WTC11 (cell line): ENCODE measurements around the gene CEP63. TPM values are rescaled to one million over a fixed set of nuclear protein-coding genes. Genes with fewer than 3 reads are reported as not detected.

ENCODE experiments used
- ATAC-seq: fragments of 200-7000 bp; cut with Tn5 transposase; 2 replicates; pipeline ENCODE4 v1.10.0; 2021; ENCODE audit warnings: mild to moderate bottlenecking, moderate library complexity
- CTCF ChIA-PET: fragments of 300-600 bp; sonication (Branson Sonifier 250); formaldehyde crosslinking; loops from one replicate; lab custom pipeline; 2021; ENCODE audit warnings: antibody characterized with exemption; lab: Charles Lee
- POLR2A ChIA-PET: fragments of 350-600 bp; sonication (Branson Sonifier 250); formaldehyde crosslinking; loops from one replicate; lab custom pipeline; 2021; ENCODE audit warnings: antibody characterized with exemption; lab: Charles Lee
- DNase-seq: peaks from one replicate; pipeline ENCODE4 v3.0.0; 2021; ENCODE audit warnings: low spot score
- H3K27ac Mint-ChIP-seq: 2 replicates; pipeline ENCODE4 v1.8.0; 2021; ENCODE audit warnings: mixed read lengths
- H3K27me3 Mint-ChIP-seq: 2 replicates; pipeline ENCODE4 v1.8.0; 2021; ENCODE audit warnings: low read depth, mild to moderate bottlenecking, moderate library complexity, mixed read lengths
- H3K36me3 Mint-ChIP-seq: 2 replicates; pipeline ENCODE4 v1.8.0; 2021; ENCODE audit warnings: mixed read lengths
- H3K4me1 Mint-ChIP-seq: 2 replicates; pipeline ENCODE4 v1.8.0; 2022; ENCODE audit warnings: mixed read lengths
- H3K4me3 Mint-ChIP-seq: 2 replicates; pipeline ENCODE4 v1.8.0; 2021; ENCODE audit warnings: mild to moderate bottlenecking, moderate library complexity, mixed read lengths
- H3K9me3 Mint-ChIP-seq: 2 replicates; pipeline ENCODE4 v1.8.0; 2021; ENCODE audit warnings: mixed read lengths
- EMX1 ChIP-seq: fragments of 250-450 bp; sonication (Bioruptor Pico); IDR thresholded peaks from 2 replicates; pipeline ENCODE4 v1.8.0; 2021; ENCODE audit warnings: mild to moderate bottlenecking
- FOXJ3 ChIP-seq: sonication (generic); formaldehyde crosslinking; IDR thresholded peaks from 2 replicates; pipeline ENCODE4 v1.9.0; 2021; ENCODE audit warnings: missing genetic modification reagents, mild to moderate bottlenecking, borderline replicate concordance
- HMGA2 ChIP-seq: fragments of 250-450 bp; sonication (Bioruptor Pico); IDR thresholded peaks from 2 replicates; pipeline ENCODE4 v1.4.0; 2021; ENCODE audit warnings: mild to moderate bottlenecking, moderate library complexity
- KAT7 ChIP-seq: sonication (generic); formaldehyde crosslinking; IDR thresholded peaks from 2 replicates; pipeline ENCODE4 v1.8.1; 2023; ENCODE audit warnings: missing genetic modification reagents, mild to moderate bottlenecking, borderline replicate concordance
- NR2C2 ChIP-seq: sonication (generic); formaldehyde crosslinking; IDR thresholded peaks from 2 replicates; pipeline ENCODE4 v1.8.0; 2022; ENCODE audit warnings: mild to moderate bottlenecking, missing genetic modification reagents
- RELA ChIP-seq: sonication (generic); formaldehyde crosslinking; IDR thresholded peaks from 2 replicates; pipeline ENCODE4 v1.8.1; 2022; ENCODE audit warnings: missing genetic modification reagents, mild to moderate bottlenecking, borderline replicate concordance
- SOX15 ChIP-seq: fragments of 250-450 bp; sonication (Bioruptor Pico); IDR thresholded peaks from 2 replicates; pipeline ENCODE4 v1.9.0; 2021; ENCODE audit warnings: mild to moderate bottlenecking
- TP53 ChIP-seq: sonication (generic); formaldehyde crosslinking; IDR thresholded peaks from 2 replicates; pipeline ENCODE4 v1.8.1; 2023; ENCODE audit warnings: mild to moderate bottlenecking, missing genetic modification reagents
- ZBTB21 ChIP-seq: sonication (generic); formaldehyde crosslinking; IDR thresholded peaks from 2 replicates; pipeline ENCODE4 v1.8.1; 2023; ENCODE audit warnings: mild to moderate bottlenecking, missing genetic modification reagents, borderline replicate concordance
- ZNF219 ChIP-seq: sonication (generic); formaldehyde crosslinking; IDR thresholded peaks from 2 replicates; pipeline ENCODE4 v1.8.0; 2023; ENCODE audit warnings: missing genetic modification reagents, mild to moderate bottlenecking, borderline replicate concordance
- ZNF317 ChIP-seq: sonication (generic); formaldehyde crosslinking; IDR thresholded peaks from 2 replicates; pipeline ENCODE4 v1.8.1; 2023; ENCODE audit warnings: low read depth, mild to moderate bottlenecking, moderate library complexity, missing genetic modification reagents, borderline replicate concordance
- ZNF416 ChIP-seq: fragments of 250-450 bp; sonication (Bioruptor Pico); IDR thresholded peaks from 2 replicates; pipeline ENCODE4 v1.9.0; 2021; ENCODE audit warnings: mild to moderate bottlenecking, inconsistent platforms
- ZNF423 ChIP-seq: fragments of 250-450 bp; sonication (Bioruptor Pico); IDR thresholded peaks from 2 replicates; pipeline ENCODE4 v2.1.2; 2022; ENCODE audit warnings: mild to moderate bottlenecking, moderate library complexity
- total RNA-seq: library from RNA; stranded (reverse); gene quantifications from 3 replicates; pipeline ENCODE4 v1.2.3, GENCODE V29; 2021
- TF ChIP-seq, protein P1 (sequence below): sonication (generic); formaldehyde crosslinking; IDR thresholded peaks from 2 replicates; pipeline ENCODE4 v1.8.0; 2023; ENCODE audit warnings: missing genetic modification reagents
- TF ChIP-seq, protein P2 (sequence below): sonication (generic); formaldehyde crosslinking; IDR thresholded peaks from 2 replicates; pipeline ENCODE4 v1.8.1; 2023; ENCODE audit warnings: mild to moderate bottlenecking, moderate library complexity, missing genetic modification reagents
- TF ChIP-seq, protein P3 (sequence below): fragments of 250-450 bp; sonication (Bioruptor Pico); IDR thresholded peaks from 2 replicates; pipeline ENCODE4 v2.1.2; 2022; ENCODE audit warnings: mild to moderate bottlenecking, moderate library complexity
- TF ChIP-seq, protein P4 (sequence below): sonication (generic); formaldehyde crosslinking; IDR thresholded peaks from 2 replicates; pipeline ENCODE4 v1.8.1; 2023; ENCODE audit warnings: mild to moderate bottlenecking, missing genetic modification reagents, borderline replicate concordance
- TF ChIP-seq, protein P5 (sequence below): sonication (generic); formaldehyde crosslinking; conservative IDR thresholded peaks from 2 replicates; pipeline ENCODE4 v1.8.1; 2022; ENCODE audit warnings: mild to moderate bottlenecking, missing genetic modification reagents
- TF ChIP-seq, protein P6 (sequence below): sonication (generic); formaldehyde crosslinking; IDR thresholded peaks from 2 replicates; pipeline ENCODE4 v1.8.1; 2022; ENCODE audit warnings: mild to moderate bottlenecking, moderate library complexity, missing genetic modification reagents

The CEP63 gene
- total RNA-seq, 1 experiment from 2014 or later = 28.0 TPM

DNA sequence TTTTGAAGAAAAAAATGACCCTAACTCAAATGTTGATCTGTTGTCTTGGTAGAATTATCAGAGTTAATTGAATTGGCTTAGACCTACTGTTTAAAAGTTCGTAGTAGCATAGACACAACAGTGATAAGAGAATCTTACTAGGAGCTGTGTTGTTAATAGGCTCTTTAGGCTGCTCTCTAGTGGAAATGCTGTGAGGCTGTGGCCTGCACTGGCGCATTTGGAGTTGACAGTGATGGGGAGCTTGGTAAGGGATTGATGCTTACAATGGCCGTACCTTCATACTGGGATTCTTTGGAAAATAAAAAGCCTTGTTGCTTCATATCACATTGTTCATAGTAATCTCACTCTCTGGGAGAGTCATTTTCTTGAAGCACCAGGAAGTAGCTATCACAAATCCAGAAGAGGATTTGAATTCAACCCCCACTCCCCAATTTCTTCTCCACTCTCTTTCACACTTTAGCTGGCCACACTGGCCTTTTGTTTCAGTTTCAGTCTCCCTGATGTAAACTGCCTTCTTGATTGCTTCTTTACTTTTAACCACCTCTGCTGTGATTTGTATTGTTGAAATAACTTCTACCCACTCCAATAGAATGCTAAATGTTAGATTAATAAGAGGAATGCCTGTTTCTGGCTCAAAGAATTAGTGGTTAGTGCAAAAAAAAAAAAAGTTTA is 56.6 kb downstream of the CEP63 start:
- ATAC-seq = peak; percentile 52; the same call in 1 of the 2 replicates
- Mint-ChIP-seq H3K4me1 (no peaks in the 10 kb centered on the region), H3K27ac (no peak overlapping the region), H3K27me3 (no peaks in the 10 kb centered on the region), H3K36me3 (peaks cover 14% of the 10 kb centered on the region)
- TF ChIP-seq, protein P1, sequence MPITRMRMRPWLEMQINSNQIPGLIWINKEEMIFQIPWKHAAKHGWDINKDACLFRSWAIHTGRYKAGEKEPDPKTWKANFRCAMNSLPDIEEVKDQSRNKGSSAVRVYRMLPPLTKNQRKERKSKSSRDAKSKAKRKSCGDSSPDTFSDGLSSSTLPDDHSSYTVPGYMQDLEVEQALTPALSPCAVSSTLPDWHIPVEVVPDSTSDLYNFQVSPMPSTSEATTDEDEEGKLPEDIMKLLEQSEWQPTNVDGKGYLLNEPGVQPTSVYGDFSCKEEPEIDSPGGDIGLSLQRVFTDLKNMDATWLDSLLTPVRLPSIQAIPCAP (CRISPR knock-in tag) = no peak
- TF ChIP-seq FOXJ3 (CRISPR knock-in tag) (no peak), EMX1 (CRISPR knock-in tag) (no peak), HMGA2 (CRISPR knock-in tag) (no peak), SOX15 (CRISPR knock-in tag) (no peak), ZNF423 (CRISPR knock-in tag) (no peak), ZNF317 (CRISPR knock-in tag) (no peak), ZBTB21 (CRISPR knock-in tag) (no peak), RELA (no peak), ZNF219 (no peak), KAT7 (CRISPR knock-in tag) (no peak), TP53 (CRISPR knock-in tag) (no peak), ZNF416 (no peak), NR2C2 (no peak)
- TF ChIP-seq, protein P2, sequence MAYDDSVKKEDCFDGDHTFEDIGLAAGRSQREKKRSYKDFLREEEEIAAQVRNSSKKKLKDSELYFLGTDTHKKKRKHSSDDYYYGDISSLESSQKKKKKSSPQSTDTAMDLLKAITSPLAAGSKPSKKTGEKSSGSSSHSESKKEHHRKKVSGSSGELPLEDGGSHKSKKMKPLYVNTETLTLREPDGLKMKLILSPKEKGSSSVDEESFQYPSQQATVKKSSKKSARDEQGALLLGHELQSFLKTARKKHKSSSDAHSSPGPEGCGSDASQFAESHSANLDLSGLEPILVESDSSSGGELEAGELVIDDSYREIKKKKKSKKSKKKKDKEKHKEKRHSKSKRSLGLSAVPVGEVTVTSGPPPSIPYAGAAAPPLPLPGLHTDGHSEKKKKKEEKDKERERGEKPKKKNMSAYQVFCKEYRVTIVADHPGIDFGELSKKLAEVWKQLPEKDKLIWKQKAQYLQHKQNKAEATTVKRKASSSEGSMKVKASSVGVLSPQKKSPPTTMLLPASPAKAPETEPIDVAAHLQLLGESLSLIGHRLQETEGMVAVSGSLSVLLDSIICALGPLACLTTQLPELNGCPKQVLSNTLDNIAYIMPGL (CRISPR knock-in tag) = no peak
- TF ChIP-seq, protein P3, sequence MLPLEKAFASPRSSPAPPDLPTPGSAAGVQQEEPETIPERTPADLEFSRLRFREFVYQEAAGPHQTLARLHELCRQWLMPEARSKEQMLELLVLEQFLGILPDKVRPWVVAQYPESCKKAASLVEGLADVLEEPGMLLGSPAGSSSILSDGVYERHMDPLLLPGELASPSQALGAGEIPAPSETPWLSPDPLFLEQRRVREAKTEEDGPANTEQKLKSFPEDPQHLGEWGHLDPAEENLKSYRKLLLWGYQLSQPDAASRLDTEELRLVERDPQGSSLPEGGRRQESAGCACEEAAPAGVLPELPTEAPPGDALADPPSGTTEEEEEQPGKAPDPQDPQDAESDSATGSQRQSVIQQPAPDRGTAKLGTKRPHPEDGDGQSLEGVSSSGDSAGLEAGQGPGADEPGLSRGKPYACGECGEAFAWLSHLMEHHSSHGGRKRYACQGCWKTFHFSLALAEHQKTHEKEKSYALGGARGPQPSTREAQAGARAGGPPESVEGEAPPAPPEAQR (CRISPR knock-in tag) = no peak
- TF ChIP-seq, protein P4, sequence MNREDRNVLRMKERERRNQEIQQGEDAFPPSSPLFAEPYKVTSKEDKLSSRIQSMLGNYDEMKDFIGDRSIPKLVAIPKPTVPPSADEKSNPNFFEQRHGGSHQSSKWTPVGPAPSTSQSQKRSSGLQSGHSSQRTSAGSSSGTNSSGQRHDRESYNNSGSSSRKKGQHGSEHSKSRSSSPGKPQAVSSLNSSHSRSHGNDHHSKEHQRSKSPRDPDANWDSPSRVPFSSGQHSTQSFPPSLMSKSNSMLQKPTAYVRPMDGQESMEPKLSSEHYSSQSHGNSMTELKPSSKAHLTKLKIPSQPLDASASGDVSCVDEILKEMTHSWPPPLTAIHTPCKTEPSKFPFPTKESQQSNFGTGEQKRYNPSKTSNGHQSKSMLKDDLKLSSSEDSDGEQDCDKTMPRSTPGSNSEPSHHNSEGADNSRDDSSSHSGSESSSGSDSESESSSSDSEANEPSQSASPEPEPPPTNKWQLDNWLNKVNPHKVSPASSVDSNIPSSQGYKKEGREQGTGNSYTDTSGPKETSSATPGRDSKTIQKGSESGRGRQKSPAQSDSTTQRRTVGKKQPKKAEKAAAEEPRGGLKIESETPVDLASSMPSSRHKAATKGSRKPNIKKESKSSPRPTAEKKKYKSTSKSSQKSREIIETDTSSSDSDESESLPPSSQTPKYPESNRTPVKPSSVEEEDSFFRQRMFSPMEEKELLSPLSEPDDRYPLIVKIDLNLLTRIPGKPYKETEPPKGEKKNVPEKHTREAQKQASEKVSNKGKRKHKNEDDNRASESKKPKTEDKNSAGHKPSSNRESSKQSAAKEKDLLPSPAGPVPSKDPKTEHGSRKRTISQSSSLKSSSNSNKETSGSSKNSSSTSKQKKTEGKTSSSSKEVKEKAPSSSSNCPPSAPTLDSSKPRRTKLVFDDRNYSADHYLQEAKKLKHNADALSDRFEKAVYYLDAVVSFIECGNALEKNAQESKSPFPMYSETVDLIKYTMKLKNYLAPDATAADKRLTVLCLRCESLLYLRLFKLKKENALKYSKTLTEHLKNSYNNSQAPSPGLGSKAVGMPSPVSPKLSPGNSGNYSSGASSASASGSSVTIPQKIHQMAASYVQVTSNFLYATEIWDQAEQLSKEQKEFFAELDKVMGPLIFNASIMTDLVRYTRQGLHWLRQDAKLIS = no peak
- TF ChIP-seq, protein P5, sequence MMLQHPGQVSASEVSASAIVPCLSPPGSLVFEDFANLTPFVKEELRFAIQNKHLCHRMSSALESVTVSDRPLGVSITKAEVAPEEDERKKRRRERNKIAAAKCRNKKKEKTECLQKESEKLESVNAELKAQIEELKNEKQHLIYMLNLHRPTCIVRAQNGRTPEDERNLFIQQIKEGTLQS (CRISPR knock-in tag) = no peak
- TF ChIP-seq, protein P6, sequence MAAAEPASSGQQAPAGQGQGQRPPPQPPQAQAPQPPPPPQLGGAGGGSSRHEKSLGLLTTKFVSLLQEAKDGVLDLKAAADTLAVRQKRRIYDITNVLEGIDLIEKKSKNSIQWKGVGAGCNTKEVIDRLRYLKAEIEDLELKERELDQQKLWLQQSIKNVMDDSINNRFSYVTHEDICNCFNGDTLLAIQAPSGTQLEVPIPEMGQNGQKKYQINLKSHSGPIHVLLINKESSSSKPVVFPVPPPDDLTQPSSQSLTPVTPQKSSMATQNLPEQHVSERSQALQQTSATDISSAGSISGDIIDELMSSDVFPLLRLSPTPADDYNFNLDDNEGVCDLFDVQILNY (CRISPR knock-in tag) = no peak
- TF ChIP-seq, all 79 proteins: peak for 0
- POLR2A ChIA-PET = no interaction called here
- no peak for DNase-seq
- H3K4me3 Mint-ChIP-seq = no peak overlapping the region
- H3K9me3 Mint-ChIP-seq = no peaks in the 10 kb centered on the region
- CTCF ChIA-PET = interaction anchor here (0.6 to 1.1 kb wide), 4 partner anchors 12 to 58 kb away, joined by 3 read pairs; no protein-coding TSS in a partner anchor
